AG20443 (cell line): ENCODE measurements around the gene OSBPL3.
"Not testable (repeated sequence)": the region's sequence is repeated elsewhere in the genome, so short reads cannot be mapped to it uniquely, and the experiment has no call there.

Source experiments
- DNase-seq: peaks from one replicate; pipeline ENCODE4 v3.0.0; 2012; ENCODE audit warnings: low spot score, mixed read lengths

OSBPL3 gene

DNA sequence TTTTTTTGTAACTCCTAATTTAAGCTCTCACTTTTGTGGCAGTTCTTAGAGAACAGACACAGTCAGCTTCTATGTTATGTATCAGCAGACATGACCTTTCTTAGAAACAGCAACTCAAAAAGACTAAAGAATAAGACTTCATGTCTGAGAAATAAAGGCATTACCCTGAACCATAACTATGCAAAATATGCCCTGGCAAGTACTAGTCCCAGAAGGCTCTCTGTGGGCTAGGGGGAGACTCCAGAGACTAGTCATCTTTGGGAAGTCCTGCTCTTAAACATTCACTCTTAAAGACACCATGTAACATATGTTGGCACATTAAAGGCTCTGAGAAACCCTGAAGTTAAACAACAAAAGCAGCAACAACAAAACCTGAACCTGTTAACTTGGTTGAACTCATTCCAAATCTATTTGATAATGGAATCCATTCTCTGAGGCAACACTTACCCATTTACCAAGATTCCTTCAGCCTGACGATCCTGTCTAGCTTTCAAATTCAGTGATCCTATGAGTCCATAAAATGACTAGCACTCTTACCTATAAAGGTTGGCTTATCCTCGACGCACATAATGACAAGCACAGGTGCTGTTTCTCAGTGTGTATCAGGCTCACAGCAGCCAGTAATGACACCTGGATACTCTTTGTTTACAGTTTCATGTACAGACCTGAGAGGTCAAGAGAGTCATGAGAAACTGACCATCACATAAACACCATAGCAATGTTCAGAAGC lies 62.3 kb downstream of the OSBPL3 start:
- DNase-seq, result peak; percentile 77

DNA sequence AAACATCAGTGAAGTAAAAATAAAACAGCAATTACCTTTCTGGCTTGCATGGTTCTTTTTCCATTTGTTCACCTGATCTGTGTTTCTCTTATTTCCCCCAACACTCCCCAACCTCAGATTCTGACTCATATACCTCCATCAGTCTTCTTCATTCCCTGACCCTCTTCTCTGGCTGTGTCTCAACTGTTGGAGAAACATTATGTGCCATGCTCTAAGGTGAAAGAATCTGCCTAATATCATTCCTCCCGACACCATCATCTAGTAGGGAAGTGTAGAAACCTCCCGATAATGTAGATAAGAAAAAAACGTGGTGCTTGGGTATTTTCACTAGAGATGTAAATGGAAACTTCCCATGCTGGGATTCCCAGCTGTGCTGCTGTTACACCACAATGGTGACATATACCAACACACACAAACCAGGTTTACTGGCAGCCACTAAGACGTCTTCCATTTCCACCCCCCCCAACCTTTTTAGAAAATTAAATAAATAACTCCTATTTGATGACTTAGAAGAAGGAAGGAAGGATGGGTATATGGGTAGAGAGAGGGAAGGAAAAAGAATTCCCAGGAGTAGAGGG lies 63.4 kb downstream of the OSBPL3 start:
- DNase-seq, result no peak

DNA sequence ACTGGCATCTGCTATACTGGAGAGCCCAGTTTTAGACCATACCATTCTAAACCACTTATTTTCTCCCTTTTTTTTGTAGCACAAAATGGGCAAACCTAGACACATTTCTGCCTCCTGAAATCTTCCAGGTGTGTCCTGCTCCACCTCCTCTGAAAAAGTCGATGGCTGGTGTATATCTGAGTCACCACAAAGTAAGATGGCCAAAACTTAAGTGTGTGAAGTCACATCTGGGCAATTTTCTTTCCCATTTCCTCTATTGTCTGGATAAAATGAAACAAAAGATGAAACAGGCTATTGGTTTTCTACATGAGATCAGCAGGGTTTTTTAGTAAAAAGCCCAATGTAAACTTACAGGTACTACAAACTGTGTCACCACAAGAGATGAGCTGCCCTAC lies 65.5 kb downstream of the OSBPL3 start:
- DNase-seq, result no peak

DNA sequence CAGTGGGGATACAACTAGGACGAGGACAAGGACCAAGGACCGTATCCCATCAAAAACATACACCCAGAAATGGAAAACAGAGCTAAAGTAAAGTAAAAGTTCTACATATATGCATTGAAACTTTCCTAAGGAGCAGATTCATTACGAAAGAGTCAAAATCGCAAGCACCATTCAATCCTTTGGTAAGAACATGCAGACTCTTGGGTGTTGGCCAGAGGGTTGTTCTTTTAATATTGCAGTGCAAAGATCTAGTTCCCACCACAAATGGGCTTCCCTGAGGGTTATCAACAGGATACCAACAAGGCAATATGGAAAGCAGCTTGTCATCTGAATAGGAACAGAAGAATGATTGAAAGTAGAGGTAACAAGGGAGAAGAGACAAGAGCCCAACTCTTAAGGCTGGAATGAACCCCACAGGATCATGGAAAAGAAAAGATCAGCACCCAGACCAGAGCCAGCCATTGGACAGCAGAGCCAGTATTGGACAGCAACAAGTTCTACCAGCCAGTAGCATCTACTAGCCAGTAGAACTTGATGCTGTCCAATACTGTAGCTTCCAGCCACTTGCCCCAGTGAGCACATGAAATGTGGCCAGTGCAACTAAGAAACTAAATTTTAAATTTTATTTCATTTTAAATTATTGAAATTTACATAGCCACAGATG lies 66.0 kb downstream of the OSBPL3 start:
- no peak for DNase-seq

DNA sequence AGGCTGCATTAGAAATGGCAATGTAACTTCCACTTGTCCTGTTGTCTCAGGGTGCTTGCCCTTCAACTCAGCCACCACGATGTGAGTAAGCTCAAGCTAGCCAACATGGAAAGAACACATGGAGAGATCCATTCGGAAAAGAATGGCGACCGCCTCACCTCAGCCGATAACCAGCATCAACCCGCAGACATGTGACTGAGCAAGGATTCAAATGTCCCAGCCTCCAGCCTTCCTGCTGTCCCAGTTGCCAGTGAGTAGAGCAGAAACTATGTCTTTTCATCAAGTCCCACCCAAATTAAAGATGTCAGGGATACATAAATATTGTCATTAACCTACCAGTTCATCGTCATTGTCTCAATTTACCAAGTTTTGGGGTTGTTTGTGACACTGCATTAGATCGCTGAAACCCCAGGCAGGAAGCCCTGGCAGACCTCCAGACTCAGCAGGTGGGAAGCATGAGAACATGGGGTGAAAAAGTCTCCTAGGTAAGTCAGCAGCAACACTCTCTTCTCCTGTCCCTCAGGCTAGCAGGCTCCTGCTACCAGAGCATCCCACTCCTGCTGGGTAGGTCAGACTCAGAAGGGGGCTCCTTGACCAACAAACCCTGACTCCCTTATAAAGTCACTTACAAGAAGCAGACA lies 67.0 kb downstream of the OSBPL3 start:
- DNase-seq, result no peak

DNA sequence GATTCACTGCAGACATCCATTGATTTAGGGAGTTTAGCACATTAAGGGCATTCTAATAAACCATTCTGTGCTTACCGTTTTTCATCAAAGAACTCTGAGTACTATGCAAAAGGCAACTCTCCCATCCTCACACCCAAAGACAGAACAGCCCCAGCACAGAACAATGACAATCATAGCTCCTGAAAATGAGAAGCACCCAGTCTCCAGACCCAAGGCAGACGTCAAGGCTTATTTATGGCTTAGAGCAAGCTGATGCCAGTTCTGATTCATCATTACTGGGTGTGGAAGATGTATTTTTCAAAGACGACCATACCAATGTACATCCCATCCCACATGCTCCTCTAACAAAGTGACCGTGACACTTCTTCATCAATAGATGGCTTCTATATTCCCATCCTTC lies 67.6 kb downstream of the OSBPL3 start:
- DNase-seq, result no peak

DNA sequence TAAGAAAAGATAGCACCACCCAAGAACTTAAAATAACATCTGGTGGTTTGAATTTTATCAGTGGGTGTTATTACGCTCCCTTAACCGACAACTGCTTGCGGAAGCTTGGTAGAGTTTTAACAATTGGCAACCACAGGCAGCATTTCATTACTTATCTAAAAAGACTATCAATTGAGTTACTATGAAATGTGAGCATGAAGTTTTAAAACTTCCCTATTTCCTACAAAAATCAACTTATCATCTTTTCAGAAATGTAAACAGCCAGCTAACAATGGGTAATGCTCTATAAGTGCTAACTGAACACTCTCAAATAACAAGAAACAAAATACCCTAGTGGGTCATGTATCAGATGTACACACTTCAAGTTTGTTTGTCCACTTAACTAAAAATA lies 68.8 kb downstream of the OSBPL3 start:
- DNase-seq, result no peak

DNA sequence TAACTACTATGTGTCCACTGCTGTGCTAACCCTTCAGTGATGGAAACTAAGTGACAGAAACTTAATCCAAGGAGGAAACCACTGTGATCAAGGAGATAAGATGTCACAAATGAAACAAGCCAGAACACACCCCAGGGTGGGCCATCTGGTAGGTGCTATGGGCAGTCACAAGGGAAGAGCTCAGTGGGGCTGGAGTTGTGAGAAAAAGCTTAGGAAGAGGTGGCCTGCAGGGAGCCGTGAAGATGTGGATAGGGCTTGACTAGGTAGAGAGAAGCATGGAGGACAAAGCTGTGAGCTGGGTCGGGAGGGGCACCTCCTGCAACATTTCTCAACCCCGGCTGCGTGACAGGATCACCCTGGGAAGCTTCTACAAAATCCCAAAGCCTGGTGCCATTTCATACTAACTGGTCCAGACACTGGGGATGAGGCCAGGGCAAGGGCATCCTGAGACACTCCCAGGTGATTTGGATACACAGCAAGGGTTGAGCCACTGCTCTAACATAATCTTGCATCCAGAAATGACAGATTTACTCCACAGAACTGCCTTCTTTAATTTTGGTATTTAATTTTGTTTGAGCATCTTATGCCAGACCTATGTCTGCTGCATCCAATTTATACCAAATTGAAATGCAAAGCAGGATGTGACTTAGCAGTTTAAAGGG lies 69.3 kb downstream of the OSBPL3 start:
- DNase-seq, result no peak

DNA sequence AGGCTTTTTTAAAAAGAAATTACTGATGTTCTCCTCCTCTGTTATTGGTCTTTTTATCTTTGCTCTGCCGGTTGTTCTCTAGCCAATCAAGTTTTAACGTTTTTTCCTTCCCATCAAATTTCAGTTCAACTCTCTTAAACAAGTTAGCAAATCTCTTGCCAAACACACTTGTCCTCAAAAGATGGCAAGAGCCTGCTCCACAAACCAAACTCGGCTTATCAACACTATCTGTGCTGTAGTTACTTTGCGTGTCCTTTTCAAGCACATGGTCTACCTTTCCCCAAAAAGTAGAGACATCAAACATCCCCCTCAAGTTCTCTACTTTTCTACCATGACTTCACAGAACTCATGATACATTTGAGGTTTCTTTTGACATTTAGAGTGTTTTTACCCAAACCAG lies 71.3 kb downstream of the OSBPL3 start:
- no peak for DNase-seq

DNA sequence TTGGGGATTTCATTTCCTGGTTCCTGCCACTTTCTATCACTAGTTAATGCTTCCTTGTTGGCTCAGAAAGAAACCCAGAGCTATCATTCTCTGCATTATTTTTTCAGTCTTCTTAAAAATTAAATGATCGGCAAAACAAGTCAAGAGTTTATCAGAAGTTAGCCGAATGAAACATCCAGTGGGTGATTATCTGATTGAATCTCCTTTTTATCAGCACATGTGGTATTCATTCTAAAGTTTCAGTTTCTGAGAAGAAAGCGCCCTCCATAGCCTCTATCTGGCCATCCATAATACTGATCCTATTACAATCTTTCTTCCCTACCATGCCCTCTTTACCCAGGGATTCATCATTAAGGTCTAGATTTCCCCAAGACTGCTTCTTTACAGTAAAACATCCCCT lies 71.8 kb downstream of the OSBPL3 start:
- DNase-seq, result no peak

DNA sequence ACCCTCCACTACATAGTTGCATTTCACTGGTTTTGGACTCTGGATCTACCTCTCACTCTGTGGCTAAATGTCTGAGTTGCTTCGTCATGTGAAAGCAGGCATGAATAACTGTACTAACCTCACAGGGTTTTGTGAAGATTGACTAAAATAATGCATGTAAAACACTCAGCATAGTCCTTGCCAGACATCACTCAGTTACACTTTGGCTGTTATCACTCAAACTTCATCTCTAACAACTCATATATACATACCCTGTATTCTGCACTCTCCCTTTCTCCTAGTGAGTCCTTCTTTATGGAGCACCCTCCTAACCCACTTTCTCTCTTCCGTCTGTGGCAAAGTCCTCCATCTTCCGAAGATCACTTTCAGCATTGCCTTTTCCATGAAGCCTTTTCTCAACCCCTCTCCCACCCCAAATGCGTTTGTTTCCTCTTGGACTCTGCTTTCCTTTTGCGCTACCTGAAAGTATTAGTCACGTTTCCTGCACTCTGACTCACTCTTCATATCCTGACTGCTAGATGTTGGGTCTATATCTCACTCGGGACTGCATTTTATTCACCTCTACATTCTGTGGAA lies 72.6 kb downstream of the OSBPL3 start:
- DNase-seq, result no peak

DNA sequence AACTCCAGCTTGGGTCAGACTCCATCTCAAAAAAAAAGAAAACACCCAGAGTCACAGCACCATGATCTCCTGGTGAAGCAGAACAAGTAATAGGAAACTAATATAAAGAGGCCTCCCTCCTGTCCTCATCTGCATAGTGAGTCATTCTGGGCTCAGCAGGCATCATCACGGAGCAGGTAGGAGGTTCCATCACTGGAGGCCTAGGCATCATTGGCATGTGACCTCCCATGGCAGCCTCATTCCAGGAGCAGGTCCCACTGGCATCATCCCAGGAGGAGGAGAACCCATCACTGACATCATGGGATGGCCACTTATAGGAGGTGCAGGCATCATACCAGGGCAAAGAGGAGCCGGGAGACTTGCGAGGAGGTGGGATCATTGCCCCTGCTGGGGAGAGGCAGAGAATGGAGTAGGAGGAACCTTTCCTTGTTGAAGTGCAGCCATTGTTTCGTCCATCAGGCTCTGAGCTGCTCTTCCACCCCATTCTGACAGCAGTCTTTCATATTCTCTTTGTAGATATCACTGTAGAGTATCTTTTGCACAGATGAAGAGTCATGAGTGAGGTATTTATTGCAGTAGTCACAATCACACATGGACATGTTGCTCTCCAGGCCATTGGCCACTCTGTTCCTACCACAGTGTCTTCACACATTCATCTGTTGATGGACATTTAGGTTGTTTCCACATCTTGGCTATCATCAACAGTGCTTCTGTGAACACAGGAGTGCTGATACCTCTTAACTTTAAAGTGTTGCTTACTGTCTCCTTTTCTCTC lies 73.8 kb downstream of the OSBPL3 start:
- no peak for DNase-seq

DNA sequence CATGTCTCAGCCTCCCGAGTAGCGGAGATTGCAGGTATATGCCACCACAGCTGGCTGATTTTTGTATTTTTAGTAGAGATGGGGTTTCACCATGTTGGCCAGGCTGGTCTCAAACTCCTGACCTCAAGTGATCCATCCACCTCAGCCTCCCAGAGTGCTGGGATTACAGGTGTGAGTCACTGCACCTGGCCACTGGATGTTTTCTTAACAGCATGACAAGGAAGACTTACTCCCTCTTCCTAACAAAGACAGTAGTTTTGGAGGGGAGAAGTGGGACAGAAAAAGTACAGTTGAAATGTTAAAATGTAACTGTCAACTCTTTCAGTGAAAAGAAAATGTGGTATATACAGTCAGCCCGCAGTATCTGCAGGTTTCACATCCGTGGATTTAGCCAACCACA lies 76.0 kb downstream of the OSBPL3 start:
- DNase-seq, result not testable (repeated sequence)

DNA sequence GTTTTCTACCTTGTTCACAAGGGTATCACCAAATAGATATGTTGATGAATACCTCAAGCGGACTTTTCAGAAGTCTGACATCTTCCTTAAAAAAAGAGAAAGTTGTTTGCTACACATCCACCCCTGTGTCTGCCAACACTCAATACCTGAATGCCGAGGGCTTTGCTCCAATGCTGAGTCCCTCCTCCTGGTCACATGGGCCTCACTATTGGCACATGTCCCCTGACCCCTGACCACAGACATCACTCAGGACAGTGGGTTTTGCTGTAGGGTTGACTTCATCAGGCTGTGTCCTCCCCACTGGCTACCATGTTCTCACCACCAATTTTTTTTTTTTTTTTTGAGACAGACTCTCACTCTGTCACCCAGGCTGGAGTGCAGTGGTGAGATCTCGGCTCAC lies 76.4 kb downstream of the OSBPL3 start:
- DNase-seq, result no peak

DNA sequence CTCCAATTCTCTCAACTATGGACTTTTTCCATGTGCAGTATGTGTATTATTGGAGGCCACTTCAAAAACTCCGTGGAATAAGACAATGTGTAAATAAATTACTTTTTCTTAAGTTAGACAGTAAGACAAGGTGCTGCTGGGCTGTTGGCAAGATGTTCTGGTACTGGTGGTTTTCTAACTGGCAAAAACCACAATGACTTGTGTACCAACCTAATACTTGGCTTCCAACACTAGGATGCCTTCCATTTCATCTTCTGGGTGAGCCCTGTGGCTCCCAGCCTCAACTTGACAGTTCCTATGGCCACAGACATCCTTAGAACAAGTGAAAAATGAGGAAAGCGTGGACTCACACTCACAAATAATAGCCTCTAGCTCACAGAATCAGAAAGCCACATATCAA lies 77.0 kb downstream of the OSBPL3 start:
- DNase-seq, result no peak

DNA sequence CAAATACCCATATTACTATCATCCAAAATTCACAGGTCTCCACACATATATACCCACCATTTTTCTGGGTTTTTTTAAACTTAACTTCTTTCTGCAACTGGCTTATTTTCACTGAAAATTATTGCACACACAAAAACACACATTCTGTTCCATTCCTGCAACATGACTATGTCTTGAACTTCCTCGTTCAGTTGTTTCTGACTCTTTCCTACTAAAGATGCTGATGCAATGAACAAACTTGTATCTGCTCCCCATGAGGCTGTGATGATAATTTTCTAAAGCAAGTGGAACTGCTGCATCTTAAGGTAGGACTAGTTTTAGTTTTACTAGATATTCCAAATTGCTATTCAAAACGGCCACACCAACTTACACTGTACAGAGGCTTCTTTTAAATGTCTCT lies 77.7 kb downstream of the OSBPL3 start:
- DNase-seq, result no peak

DNA sequence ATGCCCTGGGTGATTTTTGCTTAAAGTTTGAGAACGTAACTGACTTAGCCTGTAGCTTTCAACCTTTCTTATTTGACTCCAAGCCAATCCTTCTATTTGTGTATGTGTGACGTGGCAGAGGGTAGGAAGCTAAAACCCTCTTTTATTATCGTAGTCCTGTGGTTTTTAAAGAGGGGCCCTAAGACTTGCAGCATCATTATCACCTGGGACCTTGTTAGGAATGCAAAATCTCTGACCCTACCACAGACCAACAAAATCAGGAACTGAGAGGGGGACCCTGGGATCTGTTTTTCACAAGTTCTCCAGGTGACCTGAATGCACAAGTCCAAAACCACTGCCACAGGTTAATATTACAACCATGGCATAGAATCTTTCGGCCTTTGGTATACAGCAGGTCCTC lies 80.1 kb downstream of the OSBPL3 start:
- DNase-seq, result no peak

DNA sequence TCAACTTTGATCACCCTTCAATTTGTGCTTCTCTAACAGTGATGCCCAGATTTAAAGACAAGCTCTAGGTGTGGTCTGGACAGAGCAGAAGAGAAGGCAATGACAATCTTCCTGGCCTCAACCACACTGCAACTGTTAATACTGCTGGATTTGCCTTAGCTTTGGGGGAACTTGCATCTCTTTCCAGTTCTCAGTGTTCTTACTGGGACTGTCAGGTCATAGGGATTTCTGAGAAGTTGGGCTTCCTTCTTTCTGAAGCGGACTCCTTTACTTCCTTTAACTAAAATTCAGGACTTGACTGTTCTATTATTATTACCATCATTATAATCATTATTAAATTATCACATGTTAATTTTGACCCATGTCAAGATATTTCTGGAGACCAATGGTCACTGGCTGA lies 80.8 kb downstream of the OSBPL3 start:
- DNase-seq, result no peak

DNA sequence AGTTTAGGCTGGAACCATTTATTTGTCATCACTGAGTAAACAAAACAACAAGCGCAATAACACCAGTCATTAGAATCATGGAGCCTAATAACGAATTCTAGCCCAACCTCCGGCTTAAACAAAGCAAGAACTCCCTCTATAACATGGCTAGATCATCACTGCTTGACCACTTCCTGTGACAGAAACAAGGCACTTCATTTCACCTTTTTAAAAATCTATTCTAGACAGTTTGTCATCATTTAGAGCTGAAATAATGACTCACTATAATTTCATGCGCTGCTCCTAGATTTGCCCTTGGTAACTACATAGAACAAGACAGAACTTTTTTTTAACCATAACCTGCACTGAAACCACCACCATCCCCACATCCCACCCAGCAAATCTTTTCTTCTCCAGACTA lies 81.3 kb downstream of the OSBPL3 start:
- no peak for DNase-seq

DNA sequence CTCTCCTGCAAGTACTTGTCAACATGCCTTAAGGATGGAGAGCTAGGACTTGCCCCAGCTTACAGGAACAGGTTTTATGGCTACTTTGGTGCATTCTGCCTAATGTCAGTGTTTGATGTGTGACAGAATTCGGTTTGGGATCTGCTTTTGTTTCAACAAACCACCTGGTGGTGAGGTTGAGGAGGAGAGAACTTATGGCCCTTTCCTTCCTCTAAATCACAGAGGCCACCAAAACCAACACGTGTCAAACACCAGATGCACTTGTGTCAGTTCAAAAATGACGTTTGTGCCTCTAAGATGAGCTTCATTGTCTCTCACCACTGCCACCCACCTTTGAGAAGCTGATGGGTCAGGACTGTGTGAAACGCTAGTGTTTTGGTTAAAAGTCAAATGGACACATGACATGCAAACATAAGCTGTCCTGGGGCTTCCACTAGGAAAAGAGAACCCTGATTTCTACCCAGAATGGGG lies 83.9 kb downstream of the OSBPL3 start:
- DNase-seq, result no peak
